ENCODE data around the gene ST3GAL2.

DNA sequence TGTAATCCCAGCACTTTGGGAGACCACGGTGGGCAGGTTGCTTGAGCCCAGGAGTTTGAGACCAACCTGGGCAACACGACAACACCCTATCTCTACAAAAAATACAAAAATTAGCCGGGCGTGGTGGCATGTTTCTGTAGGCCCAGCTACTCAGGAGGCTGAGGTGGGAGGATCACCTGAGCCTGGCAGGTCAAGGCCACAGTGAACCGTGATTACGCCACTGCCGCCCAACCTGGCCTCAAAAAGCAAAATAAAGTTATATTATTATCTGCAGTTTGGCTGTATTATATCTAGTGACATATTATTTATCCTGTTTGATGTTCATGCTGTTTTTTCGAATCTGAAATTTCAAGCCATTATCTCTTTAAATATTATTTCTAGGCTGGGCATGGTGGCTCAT is 26.5 kb downstream of the ST3GAL2 start:
- TF ChIP-seq, protein P1, sequence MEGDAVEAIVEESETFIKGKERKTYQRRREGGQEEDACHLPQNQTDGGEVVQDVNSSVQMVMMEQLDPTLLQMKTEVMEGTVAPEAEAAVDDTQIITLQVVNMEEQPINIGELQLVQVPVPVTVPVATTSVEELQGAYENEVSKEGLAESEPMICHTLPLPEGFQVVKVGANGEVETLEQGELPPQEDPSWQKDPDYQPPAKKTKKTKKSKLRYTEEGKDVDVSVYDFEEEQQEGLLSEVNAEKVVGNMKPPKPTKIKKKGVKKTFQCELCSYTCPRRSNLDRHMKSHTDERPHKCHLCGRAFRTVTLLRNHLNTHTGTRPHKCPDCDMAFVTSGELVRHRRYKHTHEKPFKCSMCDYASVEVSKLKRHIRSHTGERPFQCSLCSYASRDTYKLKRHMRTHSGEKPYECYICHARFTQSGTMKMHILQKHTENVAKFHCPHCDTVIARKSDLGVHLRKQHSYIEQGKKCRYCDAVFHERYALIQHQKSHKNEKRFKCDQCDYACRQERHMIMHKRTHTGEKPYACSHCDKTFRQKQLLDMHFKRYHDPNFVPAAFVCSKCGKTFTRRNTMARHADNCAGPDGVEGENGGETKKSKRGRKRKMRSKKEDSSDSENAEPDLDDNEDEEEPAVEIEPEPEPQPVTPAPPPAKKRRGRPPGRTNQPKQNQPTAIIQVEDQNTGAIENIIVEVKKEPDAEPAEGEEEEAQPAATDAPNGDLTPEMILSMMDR (IDR thresholded peaks at IDR 0.05), result no peak
- no peak for TF ChIP-seq POLR2A (IDR thresholded peaks at IDR 0.05)
